Kidney epithelial cell (primary cell): ENCODE results near the gene EXOC6B. TPM values are rescaled to one million over a fixed set of nuclear protein-coding genes. Genes with fewer than 3 reads are reported as not detected.

Source experiments
- DNase-seq: peaks from one replicate; pipeline ENCODE4 v3.0.0-alpha.2; 2010; ENCODE audit warnings: low read depth
- H3K27me3 ChIP-seq: 2 replicates; pipeline ENCODE4 v1.6.0; 2011; ENCODE audit warnings: low read length; ENCODE audit not compliant: control insufficient read depth, insufficient read depth
- H3K36me3 ChIP-seq: 2 replicates; pipeline ENCODE4 v1.5.1; 2011; ENCODE audit warnings: low read length; ENCODE audit not compliant: control insufficient read depth, insufficient read depth
- H3K4me3 ChIP-seq: 2 replicates; pipeline ENCODE4 v1.5.1; 2011; ENCODE audit warnings: low read depth, mild to moderate bottlenecking, control low read depth, low read length
- CTCF ChIP-seq: IDR thresholded peaks from 2 replicates; pipeline ENCODE4 v1.5.1; 2011; ENCODE audit warnings: mild to moderate bottlenecking, moderate library complexity, low read length, control low read depth, inconsistent platforms; ENCODE audit not compliant: insufficient read depth, poor library complexity, severe bottlenecking
- total RNA-seq: library from RNA; depleted of rRNA; stranded (reverse); fragments of >200 nt; gene quantifications from 2 replicates; pipeline ENCODE4 v1.2.3, GENCODE V29; 2015

The EXOC6B gene
- total RNA-seq, result 21.8 and 29.7 TPM in 2 replicates

- no peaks in the 10 kb centered on the region for H3K36me3 ChIP-seq
- peak within 1 kb of the TSS; percentile 96 for H3K4me3 ChIP-seq
- DNase-seq, result peak; percentile 54
- no peaks in the 10 kb centered on the region for H3K27me3 ChIP-seq
- TF ChIP-seq CTCF, result no peak
Observed at GRCh38 chr2:72825257-72826155, at the start of gene EXOC6B. Gene EXOC6B (minus strand): TSS chr2:72826033.

GRCh38 chr2:72871880-72872279 is 46.0 kb upstream of the EXOC6B start:
- Histone ChIP-seq H3K4me3 (no peak overlapping the region), H3K27me3 (peaks cover 11% of the 10 kb centered on the region), H3K36me3 (no peaks in the 10 kb centered on the region)
- no peak for DNase-seq
- TF ChIP-seq CTCF, result no peak

GRCh38 chr2:72871060-72871459 is 45.2 kb upstream of the EXOC6B start:
- H3K27me3 ChIP-seq, result peaks cover 11% of the 10 kb centered on the region
- TF ChIP-seq CTCF, result no peak
- no peak for DNase-seq

GRCh38 chr2:72864500-72864899 is 38.7 kb upstream of the EXOC6B start:
- TF ChIP-seq CTCF, result no peak
- peak; percentile 73 for DNase-seq
- Histone ChIP-seq H3K27me3 (peaks cover 4% of the 10 kb centered on the region), H3K36me3 (no peaks in the 10 kb centered on the region), H3K4me3 (no peak overlapping the region)

More at GRCh38 chr2:72871060-72871459, 45.2 kb upstream of the EXOC6B start:
- Histone ChIP-seq H3K4me3 (no peak overlapping the region), H3K36me3 (no peaks in the 10 kb centered on the region)

- DNase-seq, result no peak
- TF ChIP-seq CTCF, result no peak
- Histone ChIP-seq H3K36me3 (no peaks in the 10 kb centered on the region), H3K27me3 (peaks cover 4% of the 10 kb centered on the region), H3K4me3 (no peak overlapping the region)
Observed at GRCh38 chr2:72863046-72863445, 37.2 kb upstream of the EXOC6B start.
